MM.1S (cell line): ENCODE data around the gene R3HDM2.

ENCODE experiments used
- DNase-seq: peaks from one replicate; pipeline ENCODE4 v3.0.0-alpha.2; 2015
- H2AFZ ChIP-seq: fragments of 300-600 bp; sonication (generic); 2 replicates; pipeline ENCODE4 v1.6.0; 2016; ENCODE audit warnings: antibody characterized with exemption, low read length
- H3F3A ChIP-seq: fragments of 300-600 bp; sonication (generic); 2 replicates; pipeline ENCODE4 v1.6.1; 2016; ENCODE audit warnings: mild to moderate bottlenecking, antibody characterized with exemption, low read length, moderate library complexity, mixed read lengths; ENCODE audit not compliant: insufficient read depth
- H3K27ac ChIP-seq: fragments of 300-600 bp; sonication (generic); 2 replicates; pipeline ENCODE4 v1.5.1; 2016; ENCODE audit warnings: mild to moderate bottlenecking, low read length
- H3K27me3 ChIP-seq: fragments of 300-600 bp; sonication (generic); replicated peaks from 2 replicates; pipeline ENCODE4 v1.6.0; 2016; ENCODE audit warnings: low read length; ENCODE audit not compliant: insufficient read depth
- H3K36me3 ChIP-seq: fragments of 300-600 bp; sonication (generic); replicated peaks from 2 replicates; pipeline ENCODE4 v1.6.1; 2016; ENCODE audit warnings: mild to moderate bottlenecking, low read length, mixed read lengths; ENCODE audit not compliant: insufficient read depth
- H3K4me1 ChIP-seq: fragments of 300-600 bp; sonication (generic); 2 replicates; pipeline ENCODE4 v1.6.1; 2016; ENCODE audit warnings: low read length, mixed read lengths
- H3K4me2 ChIP-seq: fragments of 300-600 bp; sonication (generic); 2 replicates; pipeline ENCODE4 v1.6.0; 2016; ENCODE audit warnings: low read depth, low read length
- H3K4me3 ChIP-seq: fragments of 300-600 bp; sonication (generic); 2 replicates; pipeline ENCODE4 v1.5.1; 2016; ENCODE audit warnings: low read length, mixed read lengths
- H3K79me2 ChIP-seq: fragments of 300-600 bp; sonication (generic); 2 replicates; pipeline ENCODE4 v1.6.1; 2016; ENCODE audit warnings: mixed run types, low read length, mixed read lengths
- H3K9ac ChIP-seq: fragments of 300-600 bp; sonication (generic); 2 replicates; pipeline ENCODE4 v1.6.1; 2016; ENCODE audit warnings: low read length, mixed read lengths
- H3K9me2 ChIP-seq: fragments of 300-600 bp; sonication (generic); replicated peaks from 2 replicates; pipeline ENCODE4 v1.6.1; 2016; ENCODE audit warnings: mild to moderate bottlenecking, low read length, mixed read lengths; ENCODE audit not compliant: insufficient read depth
- H3K9me3 ChIP-seq: fragments of 300-600 bp; sonication (generic); replicated peaks from 2 replicates; pipeline ENCODE4 v1.6.1; 2016; ENCODE audit warnings: mild to moderate bottlenecking, low read length, mixed read lengths; ENCODE audit not compliant: insufficient read depth
- H4K20me1 ChIP-seq: fragments of 300-600 bp; sonication (generic); 2 replicates; pipeline ENCODE4 v1.6.1; 2016; ENCODE audit warnings: mild to moderate bottlenecking, low read length, moderate library complexity, mixed read lengths; ENCODE audit not compliant: insufficient read depth
- CTCF ChIP-seq: fragments of 300-600 bp; sonication (generic); IDR thresholded peaks from 2 replicates; pipeline ENCODE4 v1.5.1; 2016; ENCODE audit warnings: antibody characterized with exemption, low read length, mixed read lengths
- EZH2 ChIP-seq: fragments of 300-600 bp; sonication (generic); optimal IDR thresholded peaks from 2 replicates; pipeline ENCODE3; 2017; ENCODE audit warnings: low read depth, mild to moderate bottlenecking, antibody characterized with exemption, low read length, mixed read lengths
- EZH2phosphoT487 ChIP-seq: fragments of 300-600 bp; sonication (generic); IDR thresholded peaks from 2 replicates; pipeline ENCODE4 v1.6.1; 2018; ENCODE audit warnings: antibody characterized with exemption, low read length

The R3HDM2 gene

GRCh38 chr12:57464569-57464968 lies 33.7 kb upstream of the R3HDM2 start:
- no peaks in the 10 kb centered on the region for H4K20me1 ChIP-seq
- no peak overlapping the region for H3K4me3 ChIP-seq
- no peak overlapping the region for H3K4me2 ChIP-seq
- H3K36me3 ChIP-seq = no peaks in the 10 kb centered on the region
- H3K9me2 ChIP-seq = no peaks in the 10 kb centered on the region
- no peaks in the 10 kb centered on the region for H3K9me3 ChIP-seq
- H3K4me1 ChIP-seq = peaks cover 15% of the 10 kb centered on the region; the same call in 1 of the 2 replicates
- DNase-seq = no peak
- TF ChIP-seq EZH2 (no peak), CTCF (no peak)
- no peaks in the 10 kb centered on the region for H3K79me2 ChIP-seq
- H3K9ac ChIP-seq = no peak overlapping the region
- peaks cover 54% of the 10 kb centered on the region for H3K27me3 ChIP-seq
- H3K27ac ChIP-seq = no peak overlapping the region
- peaks cover 9% of the 10 kb centered on the region for H3F3A ChIP-seq
- H2AFZ ChIP-seq = no peak overlapping the region

GRCh38 chr12:57462912-57463253 lies 32.0 kb upstream of the R3HDM2 start:
- TF ChIP-seq EZH2phosphoT487 = no peak
- TF ChIP-seq EZH2 = no peak
- no peak for TF ChIP-seq CTCF
- H3K9me2 ChIP-seq = no peaks in the 10 kb centered on the region
- 0 out of 2 replicates have a peak overlapping the region, but pooled peaks have one; percentile 84 for H2AFZ ChIP-seq
- no peak overlapping the region for H3K27ac ChIP-seq
- peaks cover 48% of the 10 kb centered on the region for H3K27me3 ChIP-seq
- no peak for DNase-seq
- H4K20me1 ChIP-seq = no peaks in the 10 kb centered on the region
- H3K9me3 ChIP-seq = no peaks in the 10 kb centered on the region
- peak overlapping the region; percentile 100 for H3K4me2 ChIP-seq
- no peak overlapping the region for H3K9ac ChIP-seq
- peak overlapping the region; percentile 80; the same call in 1 of the 2 replicates for H3K4me3 ChIP-seq
- H3K79me2 ChIP-seq = no peaks in the 10 kb centered on the region
- H3K4me1 ChIP-seq = peaks cover 15% of the 10 kb centered on the region; the same call in 1 of the 2 replicates
- H3F3A ChIP-seq = peaks cover 9% of the 10 kb centered on the region
- no peaks in the 10 kb centered on the region for H3K36me3 ChIP-seq

GRCh38 chr12:57462251-57462911 lies 31.5 kb upstream of the R3HDM2 start:
- peak overlapping the region; percentile 36; the same call in 1 of the 2 replicates for H3K27ac ChIP-seq
- no peaks in the 10 kb centered on the region for H4K20me1 ChIP-seq
- H3K4me3 ChIP-seq = peak overlapping the region; percentile 80
- H3K36me3 ChIP-seq = no peaks in the 10 kb centered on the region
- no peaks in the 10 kb centered on the region for H3K9me3 ChIP-seq
- H3K4me2 ChIP-seq = peak overlapping the region; percentile 100
- H3K27me3 ChIP-seq = peaks cover 43% of the 10 kb centered on the region
- peaks cover 15% of the 10 kb centered on the region; the same call in 1 of the 2 replicates for H3K4me1 ChIP-seq
- H3K9me2 ChIP-seq = no peaks in the 10 kb centered on the region
- H3K79me2 ChIP-seq = no peaks in the 10 kb centered on the region
- H3F3A ChIP-seq = peaks cover 9% of the 10 kb centered on the region
- peak overlapping the region; percentile 36; the same call in 1 of the 2 replicates for H3K9ac ChIP-seq
- H2AFZ ChIP-seq = peak overlapping the region; percentile 84
- peak; percentile 90 for DNase-seq
- TF ChIP-seq EZH2phosphoT487 = no peak
- peak; percentile 97 for TF ChIP-seq CTCF
- no peak for TF ChIP-seq EZH2
